Epithelial cell of proximal tubule (primary cell): ENCODE measurements around the gene C1orf21. TPM values are rescaled to one million over a fixed set of nuclear protein-coding genes. Genes with fewer than 3 reads are reported as not detected.

Source experiments
- DNase-seq: peaks from one replicate; pipeline ENCODE4 v3.0.0-alpha.2; 2011; ENCODE audit warnings: low read depth
- H3K4me3 ChIP-seq: 2 replicates; pipeline ENCODE4 v1.5.1; 2011; ENCODE audit warnings: low read depth, mild to moderate bottlenecking, low read length
- total RNA-seq: library from RNA; depleted of rRNA; stranded (reverse); fragments of >200 nt; gene quantifications from 2 replicates; pipeline ENCODE4 v1.2.3, GENCODE V29; 2015
- TF ChIP-seq, protein P1 (sequence below): conservative IDR thresholded peaks from 2 replicates; pipeline ENCODE4 v1.5.1; 2012; ENCODE audit warnings: low read depth, mild to moderate bottlenecking, low read length

The C1orf21 gene
- total RNA-seq, 1 donor from 2014 or later = 2.3 TPM

DNA sequence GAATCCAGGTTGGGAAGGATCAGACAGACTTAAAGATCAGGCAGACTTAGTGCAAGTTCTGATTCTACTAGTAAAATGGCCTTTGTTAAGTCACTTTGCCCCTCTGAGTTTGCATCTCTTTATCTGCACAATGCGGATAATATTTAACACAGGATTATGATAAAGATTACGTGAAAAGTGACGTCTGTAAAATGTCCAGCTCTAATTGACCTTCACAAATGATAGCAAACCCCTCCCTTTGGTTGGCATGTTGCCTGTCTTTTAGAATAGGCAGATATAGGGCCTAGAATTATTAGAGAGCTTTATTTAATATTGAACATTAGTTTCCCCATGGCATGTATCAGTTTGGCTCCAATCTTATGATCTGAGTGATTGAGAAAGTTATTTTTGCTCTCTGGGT lies 55.4 kb downstream of the C1orf21 start:
- no peak for DNase-seq
- TF ChIP-seq, protein P1, sequence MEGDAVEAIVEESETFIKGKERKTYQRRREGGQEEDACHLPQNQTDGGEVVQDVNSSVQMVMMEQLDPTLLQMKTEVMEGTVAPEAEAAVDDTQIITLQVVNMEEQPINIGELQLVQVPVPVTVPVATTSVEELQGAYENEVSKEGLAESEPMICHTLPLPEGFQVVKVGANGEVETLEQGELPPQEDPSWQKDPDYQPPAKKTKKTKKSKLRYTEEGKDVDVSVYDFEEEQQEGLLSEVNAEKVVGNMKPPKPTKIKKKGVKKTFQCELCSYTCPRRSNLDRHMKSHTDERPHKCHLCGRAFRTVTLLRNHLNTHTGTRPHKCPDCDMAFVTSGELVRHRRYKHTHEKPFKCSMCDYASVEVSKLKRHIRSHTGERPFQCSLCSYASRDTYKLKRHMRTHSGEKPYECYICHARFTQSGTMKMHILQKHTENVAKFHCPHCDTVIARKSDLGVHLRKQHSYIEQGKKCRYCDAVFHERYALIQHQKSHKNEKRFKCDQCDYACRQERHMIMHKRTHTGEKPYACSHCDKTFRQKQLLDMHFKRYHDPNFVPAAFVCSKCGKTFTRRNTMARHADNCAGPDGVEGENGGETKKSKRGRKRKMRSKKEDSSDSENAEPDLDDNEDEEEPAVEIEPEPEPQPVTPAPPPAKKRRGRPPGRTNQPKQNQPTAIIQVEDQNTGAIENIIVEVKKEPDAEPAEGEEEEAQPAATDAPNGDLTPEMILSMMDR = no peak
- H3K4me3 ChIP-seq = no peak overlapping the region

GRCh38 chr1:184443201-184443600 lies 56.4 kb downstream of the C1orf21 start:
- DNase-seq = no peak
- no peak overlapping the region for H3K4me3 ChIP-seq
- TF ChIP-seq, protein P1 = no peak

- H3K4me3 ChIP-seq = no peak overlapping the region
- DNase-seq = no peak
- TF ChIP-seq, protein P1 = no peak
Measured at GRCh38 chr1:184443624-184444023, 56.8 kb downstream of the C1orf21 start.

- no peak for DNase-seq
- TF ChIP-seq, protein P1 = no peak
- no peak overlapping the region for H3K4me3 ChIP-seq
Measured at GRCh38 chr1:184445997-184446396, 59.2 kb downstream of the C1orf21 start.

- H3K4me3 ChIP-seq = no peak overlapping the region
- TF ChIP-seq, protein P1 = no peak
- DNase-seq = no peak
Measured at GRCh38 chr1:184447651-184448185, 60.9 kb downstream of the C1orf21 start.

GRCh38 chr1:184449916-184450315 lies 63.1 kb downstream of the C1orf21 start:
- no peak overlapping the region for H3K4me3 ChIP-seq
- TF ChIP-seq, protein P1 = no peak
- no peak for DNase-seq

- no peak for DNase-seq
- no peak overlapping the region for H3K4me3 ChIP-seq
- TF ChIP-seq, protein P1 = no peak
Measured at GRCh38 chr1:184455786-184456185, 69.0 kb downstream of the C1orf21 start.
